ENCODE results near the gene DGKQ. TPM values are rescaled to one million over a fixed set of nuclear protein-coding genes. Genes with fewer than 3 reads are reported as not detected.

The DGKQ gene
- polyA plus RNA-seq, 1 of the 3 experiments (the other 2 are of a cell fraction), result 10.9 TPM

DNA sequence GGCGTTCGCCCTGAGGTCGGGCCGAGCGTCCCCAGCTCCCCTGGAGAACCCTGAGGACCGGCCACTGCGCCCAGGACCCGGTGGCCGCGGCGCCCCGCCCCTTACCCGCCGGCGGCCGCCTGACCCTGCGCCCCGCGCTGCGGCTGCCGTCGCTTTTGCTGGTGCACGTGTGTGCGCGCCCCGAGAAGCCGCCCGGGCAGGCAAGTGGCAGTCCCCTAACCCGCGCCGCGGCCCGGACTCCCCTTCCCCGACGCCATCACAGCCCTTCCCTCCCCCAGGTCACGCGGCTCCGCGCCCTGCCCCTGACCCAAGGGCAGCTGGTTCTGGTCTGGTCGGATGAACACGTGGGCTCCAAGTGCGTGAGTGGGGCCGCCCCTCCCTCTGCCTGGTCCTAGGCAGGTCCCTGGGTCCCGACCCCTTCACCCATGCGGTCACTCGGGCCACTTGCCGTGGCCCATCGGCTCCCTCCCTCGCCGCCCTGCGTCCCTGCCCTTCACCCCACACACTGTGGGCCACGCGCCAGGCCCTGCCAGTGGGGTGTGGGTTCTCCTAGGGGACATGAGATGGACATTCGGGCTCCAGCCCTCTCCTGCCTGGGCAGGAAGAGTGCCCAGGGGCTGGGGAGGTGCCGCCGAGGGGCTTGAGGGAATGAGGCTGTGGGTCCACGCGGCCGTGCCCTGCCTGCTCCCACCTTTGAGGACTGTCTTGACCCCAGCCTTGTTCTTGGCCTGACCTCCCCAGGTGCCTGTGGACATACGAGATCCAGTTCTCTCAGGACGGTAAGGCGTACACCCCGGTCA, 30.1 kb upstream of the DGKQ start:
- no peaks in the 10 kb centered on the region for H3K36me3 ChIP-seq (replicated peaks in 1 of 2; ENCODE audit: control insufficient read depth in 1 of 2, insufficient read depth in 2 of 2, low read length in 1 of 2)
- TF ChIP-seq FOSL2 (IDR thresholded peaks at IDR 0.05; ENCODE audit: borderline replicate concordance, low read depth), result no peak
- TF ChIP-seq, protein P1, sequence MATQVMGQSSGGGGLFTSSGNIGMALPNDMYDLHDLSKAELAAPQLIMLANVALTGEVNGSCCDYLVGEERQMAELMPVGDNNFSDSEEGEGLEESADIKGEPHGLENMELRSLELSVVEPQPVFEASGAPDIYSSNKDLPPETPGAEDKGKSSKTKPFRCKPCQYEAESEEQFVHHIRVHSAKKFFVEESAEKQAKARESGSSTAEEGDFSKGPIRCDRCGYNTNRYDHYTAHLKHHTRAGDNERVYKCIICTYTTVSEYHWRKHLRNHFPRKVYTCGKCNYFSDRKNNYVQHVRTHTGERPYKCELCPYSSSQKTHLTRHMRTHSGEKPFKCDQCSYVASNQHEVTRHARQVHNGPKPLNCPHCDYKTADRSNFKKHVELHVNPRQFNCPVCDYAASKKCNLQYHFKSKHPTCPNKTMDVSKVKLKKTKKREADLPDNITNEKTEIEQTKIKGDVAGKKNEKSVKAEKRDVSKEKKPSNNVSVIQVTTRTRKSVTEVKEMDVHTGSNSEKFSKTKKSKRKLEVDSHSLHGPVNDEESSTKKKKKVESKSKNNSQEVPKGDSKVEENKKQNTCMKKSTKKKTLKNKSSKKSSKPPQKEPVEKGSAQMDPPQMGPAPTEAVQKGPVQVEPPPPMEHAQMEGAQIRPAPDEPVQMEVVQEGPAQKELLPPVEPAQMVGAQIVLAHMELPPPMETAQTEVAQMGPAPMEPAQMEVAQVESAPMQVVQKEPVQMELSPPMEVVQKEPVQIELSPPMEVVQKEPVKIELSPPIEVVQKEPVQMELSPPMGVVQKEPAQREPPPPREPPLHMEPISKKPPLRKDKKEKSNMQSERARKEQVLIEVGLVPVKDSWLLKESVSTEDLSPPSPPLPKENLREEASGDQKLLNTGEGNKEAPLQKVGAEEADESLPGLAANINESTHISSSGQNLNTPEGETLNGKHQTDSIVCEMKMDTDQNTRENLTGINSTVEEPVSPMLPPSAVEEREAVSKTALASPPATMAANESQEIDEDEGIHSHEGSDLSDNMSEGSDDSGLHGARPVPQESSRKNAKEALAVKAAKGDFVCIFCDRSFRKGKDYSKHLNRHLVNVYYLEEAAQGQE (IDR thresholded peaks at IDR 0.05; ENCODE audit: low read depth, low read length), result no peak
- TF ChIP-seq, protein P2, sequence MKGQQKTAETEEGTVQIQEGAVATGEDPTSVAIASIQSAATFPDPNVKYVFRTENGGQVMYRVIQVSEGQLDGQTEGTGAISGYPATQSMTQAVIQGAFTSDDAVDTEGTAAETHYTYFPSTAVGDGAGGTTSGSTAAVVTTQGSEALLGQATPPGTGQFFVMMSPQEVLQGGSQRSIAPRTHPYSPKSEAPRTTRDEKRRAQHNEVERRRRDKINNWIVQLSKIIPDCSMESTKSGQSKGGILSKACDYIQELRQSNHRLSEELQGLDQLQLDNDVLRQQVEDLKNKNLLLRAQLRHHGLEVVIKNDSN (IDR thresholded peaks at IDR 0.05; ENCODE audit: borderline replicate concordance, low read depth), result no peak
- TF ChIP-seq SIN3A (IDR thresholded peaks at IDR 0.05; ENCODE audit: borderline replicate concordance, low read depth, low read length), result no peak
- TF ChIP-seq RCOR1 (IDR thresholded peaks at IDR 0.05; ENCODE audit: low read length), result no peak
- TF ChIP-seq, protein P3, sequence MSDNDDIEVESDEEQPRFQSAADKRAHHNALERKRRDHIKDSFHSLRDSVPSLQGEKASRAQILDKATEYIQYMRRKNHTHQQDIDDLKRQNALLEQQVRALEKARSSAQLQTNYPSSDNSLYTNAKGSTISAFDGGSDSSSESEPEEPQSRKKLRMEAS (IDR thresholded peaks at IDR 0.05; ENCODE audit: low read depth), result no peak
- TF ChIP-seq RXRA (IDR thresholded peaks at IDR 0.05; ENCODE audit: borderline replicate concordance, low read depth), result no peak
- no peak overlapping the region for H3K4me3 ChIP-seq (ENCODE audit: low read depth in 2 of 2, low read length in 1 of 2)
- peaks cover 6% of the 10 kb centered on the region; the same call in 1 of the 2 replicates for H4K20me1 ChIP-seq (ENCODE audit: insufficient read depth)
- DNase-seq, result no peak
- POLR2A ChIA-PET, result no interaction called here
- no peak overlapping the region for H3K27ac ChIP-seq (ENCODE audit: low read depth in 2 of 2, low read length in 1 of 2)
- H3F3A ChIP-seq (replicated peaks; ENCODE audit: insufficient read depth), result no peaks in the 10 kb centered on the region
- H3K4me2 ChIP-seq, result no peak overlapping the region
- CTCF ChIA-PET, result no interaction called here
- no peaks in the 10 kb centered on the region for H3K9me2 ChIP-seq
- H3K9ac ChIP-seq, result no peak overlapping the region
- H3K4me1 ChIP-seq (ENCODE audit: control insufficient read depth in 1 of 2, insufficient read depth in 2 of 2, low read depth in 1 of 2, low read length in 1 of 2), result no peaks in the 10 kb centered on the region; a peak in 1 of 4 replicates
- H3K79me2 ChIP-seq (ENCODE audit: insufficient read depth), result no peaks in the 10 kb centered on the region
- no peaks in the 10 kb centered on the region for H3K9me3 ChIP-seq
- H2AFZ ChIP-seq (ENCODE audit: low read depth), result no peak overlapping the region
- WGBS (ENCODE audit: low lambda C conversion rate), result 61% methylated on average over 15 of the region's 63 CpGs
- H3K27me3 ChIP-seq (ENCODE audit: insufficient read depth), result peaks cover 44% of the 10 kb centered on the region

DNA sequence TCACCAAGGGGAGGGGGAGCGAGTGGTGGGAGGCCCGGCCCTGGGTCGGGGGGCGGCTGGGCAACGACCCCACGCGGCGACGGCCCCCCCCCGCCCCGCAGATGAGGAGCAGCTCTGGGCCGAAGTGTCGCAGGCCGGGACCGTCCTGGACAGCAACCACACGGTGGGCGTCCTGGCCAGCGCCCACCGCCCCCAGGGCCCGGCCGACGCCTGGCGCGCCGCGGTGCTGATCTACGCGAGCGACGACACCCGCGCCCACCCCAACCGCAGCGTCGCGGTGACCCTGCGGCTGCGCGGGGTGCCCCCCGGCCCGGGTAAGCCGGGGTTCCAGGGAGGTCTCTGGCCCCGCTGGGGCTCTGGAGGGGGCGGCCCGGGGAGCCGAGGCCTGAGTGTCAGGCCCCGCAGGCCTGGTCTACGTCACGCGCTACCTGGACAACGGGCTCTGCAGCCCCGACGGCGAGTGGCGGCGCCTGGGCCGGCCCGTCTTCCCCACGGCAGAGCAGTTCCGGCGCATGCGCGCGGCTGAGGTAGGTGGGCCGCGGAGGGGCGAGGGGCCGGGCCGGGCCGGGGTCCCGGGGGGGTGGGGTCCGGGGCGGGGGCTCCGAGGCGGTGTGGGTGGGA, 29.4 kb upstream of the DGKQ start:
- ChIA-PET CTCF (no interaction called here), POLR2A (no interaction called here)
- Histone ChIP-seq H3K4me1 (ENCODE audit: control insufficient read depth in 1 of 2, insufficient read depth in 2 of 2, low read depth in 1 of 2, low read length in 1 of 2) (no peaks in the 10 kb centered on the region; a peak in 1 of 4 replicates), H3K9me3 (no peaks in the 10 kb centered on the region), H3K36me3 (replicated peaks in 1 of 2; ENCODE audit: control insufficient read depth in 1 of 2, insufficient read depth in 2 of 2, low read length in 1 of 2) (no peaks in the 10 kb centered on the region), H3K27ac (ENCODE audit: low read depth in 2 of 2, low read length in 1 of 2) (no peak overlapping the region), H4K20me1 (ENCODE audit: insufficient read depth) (peaks cover 13% of the 10 kb centered on the region; the same call in 1 of the 2 replicates), H3K9me2 (no peaks in the 10 kb centered on the region), H3F3A (replicated peaks; ENCODE audit: insufficient read depth) (no peaks in the 10 kb centered on the region), H3K27me3 (ENCODE audit: insufficient read depth) (peaks cover 42% of the 10 kb centered on the region), H3K4me2 (no peak overlapping the region), H3K9ac (no peak overlapping the region), H3K4me3 (ENCODE audit: low read depth in 2 of 2, low read length in 1 of 2) (no peak overlapping the region), H2AFZ (ENCODE audit: low read depth) (no peak overlapping the region), H3K79me2 (ENCODE audit: insufficient read depth) (no peaks in the 10 kb centered on the region)
- 21% methylated on average over 15 of the region's 75 CpGs for WGBS (ENCODE audit: low lambda C conversion rate)
- TF ChIP-seq NRF1 (IDR thresholded peaks at IDR 0.05; ENCODE audit: low read depth, low read length) (peak; percentile 33; the same call in 1 of the 2 replicates), RFX5 (IDR thresholded peaks at IDR 0.05; ENCODE audit: low read length) (no peak)
- no peak for DNase-seq
